ENCODE data around the gene SAFB2.

Gene SAFB2

DNA sequence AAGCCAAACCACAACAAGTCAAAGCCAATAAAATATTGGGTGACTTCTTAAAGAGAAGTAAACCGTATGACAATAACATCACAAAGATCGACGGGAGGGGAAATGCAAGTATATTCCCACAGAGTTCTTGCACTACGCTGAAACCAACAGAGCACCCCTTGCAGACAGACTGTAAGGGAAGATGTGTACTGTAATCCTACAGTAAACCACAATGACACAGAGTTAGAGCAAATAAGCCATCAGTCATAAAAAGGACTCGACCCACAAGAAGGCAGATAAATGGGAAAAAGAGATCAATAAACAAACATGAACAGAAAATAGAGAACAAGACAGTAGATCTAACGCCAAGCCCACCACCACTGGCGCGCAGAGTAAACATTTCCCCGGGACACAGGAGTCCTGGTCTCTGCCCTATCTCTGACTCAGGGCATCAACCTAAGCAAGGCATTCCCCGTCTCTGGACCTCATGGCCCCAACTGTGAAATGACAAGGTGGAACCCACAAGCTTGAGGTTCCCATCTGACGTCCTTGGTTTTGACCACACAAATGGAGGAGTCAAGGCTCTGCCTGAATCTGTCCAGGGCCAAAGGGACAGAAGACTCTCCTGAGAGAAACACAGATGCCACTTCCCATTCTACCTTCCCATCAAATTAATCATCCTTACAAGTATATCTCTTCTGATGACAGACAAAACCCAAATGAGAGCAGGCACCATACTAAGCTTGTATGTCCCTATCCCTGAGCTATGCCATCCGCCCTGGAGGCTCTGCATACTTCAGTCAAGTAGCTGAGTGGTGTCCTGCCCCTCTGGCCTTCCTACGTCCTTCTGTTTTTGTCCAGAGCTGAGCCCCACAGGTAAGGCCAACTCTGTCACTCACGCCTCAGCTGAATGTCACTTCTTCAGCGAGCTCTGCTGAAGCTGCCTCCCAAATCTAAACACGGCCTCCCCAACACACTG, 15.0 kb downstream of the SAFB2 start:
- Histone ChIP-seq H3K9ac (ENCODE audit: low read depth, low read length) (no peak overlapping the region), H3K9me3 (ENCODE audit: control insufficient read depth, insufficient read depth, low read length) (no peaks in the 10 kb centered on the region), H3K36me3 (ENCODE audit: insufficient read depth, low read length) (peaks cover 44% of the 10 kb centered on the region), H3K4me1 (ENCODE audit: insufficient read depth, low read length) (no peaks in the 10 kb centered on the region)

DNA sequence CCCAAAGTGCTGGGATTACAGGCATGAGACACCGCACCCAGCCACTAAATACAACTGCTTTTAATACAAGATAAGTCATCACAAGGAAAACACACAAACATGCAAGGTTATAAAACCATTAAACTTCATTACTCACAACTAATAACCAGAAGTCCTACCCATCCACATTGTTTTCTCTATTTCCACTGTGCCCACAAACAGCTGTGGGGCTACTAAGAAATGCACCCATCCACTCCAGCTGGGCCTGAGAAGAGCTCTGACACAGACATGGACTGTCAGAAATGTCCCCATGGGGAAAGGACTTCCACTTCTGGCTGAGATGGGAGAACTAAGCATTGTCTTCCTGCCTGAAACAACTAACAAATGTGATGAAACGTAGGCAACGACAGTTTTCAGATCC, 17.2 kb downstream of the SAFB2 start:
- H3K9ac ChIP-seq (ENCODE audit: low read depth, low read length) = no peak overlapping the region
- H3K4me1 ChIP-seq (ENCODE audit: insufficient read depth, low read length) = no peaks in the 10 kb centered on the region
- H3K36me3 ChIP-seq (ENCODE audit: insufficient read depth, low read length) = peaks cover 41% of the 10 kb centered on the region
- H3K9me3 ChIP-seq (ENCODE audit: control insufficient read depth, insufficient read depth, low read length) = no peaks in the 10 kb centered on the region

DNA sequence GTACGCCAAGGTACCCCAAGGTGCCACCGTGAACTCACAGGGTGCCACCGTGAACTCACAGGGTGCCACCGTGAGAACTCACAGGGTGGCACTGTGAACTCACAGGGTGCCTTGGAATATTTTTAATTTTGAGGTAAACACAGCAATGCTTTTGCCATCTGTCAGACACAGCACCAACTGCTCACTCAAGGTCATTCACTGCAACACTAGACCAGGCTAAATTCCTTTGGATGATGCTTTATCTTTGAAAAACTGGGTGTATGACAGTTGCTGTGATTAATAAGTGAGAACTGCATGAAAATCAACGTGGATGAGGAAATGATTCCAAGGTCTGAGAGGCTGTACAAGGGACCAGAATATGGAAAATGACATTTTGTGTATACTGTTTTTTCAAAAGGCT, 18.9 kb downstream of the SAFB2 start:
- Histone ChIP-seq H3K9ac (ENCODE audit: low read depth, low read length) (no peak overlapping the region), H3K9me3 (ENCODE audit: control insufficient read depth, insufficient read depth, low read length) (no peaks in the 10 kb centered on the region), H3K36me3 (ENCODE audit: insufficient read depth, low read length) (peaks cover 39% of the 10 kb centered on the region), H3K4me1 (ENCODE audit: insufficient read depth, low read length) (no peaks in the 10 kb centered on the region)

DNA sequence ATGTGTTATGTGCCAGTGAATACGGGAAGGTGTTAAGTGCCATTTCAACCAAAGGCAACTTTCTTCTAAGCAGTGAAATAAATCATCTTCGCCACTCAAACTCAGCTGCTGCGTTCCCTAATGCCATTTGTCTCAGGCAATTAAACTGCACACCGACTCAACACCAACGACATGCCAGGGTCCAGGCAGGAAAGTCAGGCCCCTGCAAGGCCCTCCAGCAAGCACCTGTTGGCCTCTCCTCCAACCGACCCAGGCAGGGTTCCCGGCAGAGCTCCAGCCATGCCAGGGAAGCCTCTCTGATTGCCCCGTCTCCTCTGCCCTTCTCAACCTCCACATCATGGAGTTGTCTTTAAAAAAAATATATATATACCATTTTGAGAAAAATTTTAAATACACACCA, 21.8 kb downstream of the SAFB2 start:
- H3K4me1 ChIP-seq (ENCODE audit: insufficient read depth, low read length) = no peaks in the 10 kb centered on the region
- H3K9ac ChIP-seq (ENCODE audit: low read depth, low read length) = no peak overlapping the region
- peaks cover 35% of the 10 kb centered on the region for H3K36me3 ChIP-seq (ENCODE audit: insufficient read depth, low read length)
- no peaks in the 10 kb centered on the region for H3K9me3 ChIP-seq (ENCODE audit: control insufficient read depth, insufficient read depth, low read length)

DNA sequence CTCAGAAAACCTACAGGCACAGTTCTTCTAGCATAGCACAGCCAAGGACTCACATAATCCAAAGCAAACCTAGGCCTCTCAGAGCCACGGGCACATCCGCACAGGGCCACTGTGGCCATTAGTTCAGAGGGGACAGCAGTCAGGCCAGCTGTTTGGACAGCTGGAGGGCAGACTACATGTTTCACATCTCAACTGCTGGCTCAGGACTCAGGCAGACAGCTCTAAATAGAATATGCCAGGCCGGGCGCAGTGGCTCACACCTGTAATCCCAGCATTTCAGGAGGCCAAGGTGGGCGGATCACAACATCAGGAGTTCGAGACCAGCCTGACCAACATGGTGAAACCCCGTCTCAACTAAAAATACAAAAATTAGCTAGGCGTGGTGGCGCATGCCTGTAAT, 26.8 kb downstream of the SAFB2 start:
- H3K9ac ChIP-seq (ENCODE audit: low read depth, low read length) = no peak overlapping the region
- H3K9me3 ChIP-seq (ENCODE audit: control insufficient read depth, insufficient read depth, low read length) = no peaks in the 10 kb centered on the region
- H3K4me1 ChIP-seq (ENCODE audit: insufficient read depth, low read length) = no peaks in the 10 kb centered on the region
- H3K36me3 ChIP-seq (ENCODE audit: insufficient read depth, low read length) = peaks cover 38% of the 10 kb centered on the region

DNA sequence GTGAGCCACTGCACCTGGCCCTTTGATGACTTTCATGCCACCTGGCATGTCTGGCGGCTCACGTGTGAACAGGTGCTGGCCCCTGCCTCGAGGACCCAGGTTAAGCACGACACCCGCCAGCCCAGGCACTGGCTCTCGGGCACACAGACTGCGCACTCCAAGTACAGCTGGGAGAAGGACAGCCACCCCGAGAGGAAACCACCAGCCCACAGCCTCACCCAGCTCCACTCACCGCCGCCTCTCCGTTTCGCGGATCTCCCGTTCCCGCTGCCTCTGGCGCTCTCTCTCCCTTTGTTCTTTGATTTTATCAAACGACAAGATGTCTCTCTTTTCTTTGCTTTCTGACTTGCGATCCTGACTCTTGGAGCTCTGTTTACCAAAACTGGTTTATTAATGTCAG, 27.4 kb downstream of the SAFB2 start:
- Histone ChIP-seq H3K4me1 (ENCODE audit: insufficient read depth, low read length) (no peaks in the 10 kb centered on the region), H3K9me3 (ENCODE audit: control insufficient read depth, insufficient read depth, low read length) (no peaks in the 10 kb centered on the region), H3K36me3 (ENCODE audit: insufficient read depth, low read length) (peaks cover 35% of the 10 kb centered on the region), H3K9ac (ENCODE audit: low read depth, low read length) (no peak overlapping the region)

DNA sequence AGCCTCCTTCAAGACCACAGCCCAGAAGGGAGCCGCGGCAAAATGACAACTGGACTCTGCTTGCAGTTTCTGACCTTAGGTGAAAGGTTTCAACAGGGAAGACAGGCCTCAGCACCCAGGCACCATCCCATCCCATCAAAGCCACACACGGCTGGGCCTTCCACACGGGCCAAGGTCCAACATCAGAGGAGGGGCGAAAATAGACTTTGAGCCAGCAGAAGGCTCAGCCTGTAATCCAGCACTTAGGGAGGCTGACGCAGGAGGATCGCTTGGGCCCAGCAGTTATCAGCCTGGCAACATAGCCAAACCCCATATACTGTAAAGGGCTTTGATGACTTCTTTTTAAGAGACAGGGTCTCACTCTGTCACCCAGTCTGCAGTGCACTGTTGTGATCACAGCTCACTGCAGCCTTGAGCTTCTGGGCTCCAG, 28.0 kb downstream of the SAFB2 start:
- Histone ChIP-seq H3K4me1 (ENCODE audit: insufficient read depth, low read length) (no peaks in the 10 kb centered on the region), H3K9me3 (ENCODE audit: control insufficient read depth, insufficient read depth, low read length) (no peaks in the 10 kb centered on the region), H3K36me3 (ENCODE audit: insufficient read depth, low read length) (peaks cover 33% of the 10 kb centered on the region), H3K9ac (ENCODE audit: low read depth, low read length) (no peak overlapping the region)

DNA sequence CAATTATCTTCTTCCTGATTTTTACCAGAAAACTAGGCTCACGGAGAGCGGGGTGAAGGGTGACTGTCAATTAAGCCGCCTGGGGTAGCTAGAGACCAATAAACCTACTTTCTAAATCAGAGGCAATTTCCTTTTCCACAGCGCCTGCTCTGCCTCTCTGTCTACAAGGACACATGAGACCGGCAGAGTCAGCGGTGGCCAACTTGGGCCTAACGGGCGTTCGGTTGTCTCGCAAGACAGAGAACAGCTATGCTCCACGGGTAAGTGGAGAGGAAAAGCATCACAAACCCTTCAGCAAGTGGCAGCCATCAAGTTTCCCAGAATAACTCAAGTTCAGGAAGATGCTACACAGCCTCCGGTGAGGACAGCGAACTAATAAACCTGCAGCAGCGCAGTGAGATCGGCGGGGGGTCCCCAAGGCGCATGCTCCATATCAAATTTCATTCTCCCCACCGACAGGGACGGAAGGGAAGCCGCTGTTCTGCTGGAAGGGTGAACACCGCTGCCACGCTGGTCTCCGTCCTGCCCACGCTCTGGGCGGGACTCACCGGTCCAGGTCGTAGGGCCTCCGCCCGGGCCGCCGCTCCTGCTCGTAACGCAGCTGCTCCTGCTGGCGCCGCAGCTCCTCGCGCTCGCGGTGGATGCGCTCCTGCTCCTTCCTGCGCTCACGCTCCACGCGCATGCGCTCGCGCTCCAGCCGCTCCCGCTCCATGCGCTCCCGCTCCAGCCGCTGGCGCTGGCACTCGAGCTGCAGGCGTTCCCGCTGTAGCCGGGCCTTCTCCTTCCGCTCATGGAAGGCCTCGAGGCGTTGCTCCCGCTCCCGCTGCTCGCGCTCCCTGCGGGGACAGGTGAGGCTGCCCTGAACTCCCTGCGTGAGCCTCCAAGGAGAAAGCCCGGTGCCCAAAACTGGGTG, 29.0 kb downstream of the SAFB2 start:
- Histone ChIP-seq H3K9me3 (ENCODE audit: control insufficient read depth, insufficient read depth, low read length) (no peaks in the 10 kb centered on the region), H3K36me3 (ENCODE audit: insufficient read depth, low read length) (peaks cover 26% of the 10 kb centered on the region), H3K4me1 (ENCODE audit: insufficient read depth, low read length) (no peaks in the 10 kb centered on the region), H3K9ac (ENCODE audit: low read depth, low read length) (no peak overlapping the region)

DNA sequence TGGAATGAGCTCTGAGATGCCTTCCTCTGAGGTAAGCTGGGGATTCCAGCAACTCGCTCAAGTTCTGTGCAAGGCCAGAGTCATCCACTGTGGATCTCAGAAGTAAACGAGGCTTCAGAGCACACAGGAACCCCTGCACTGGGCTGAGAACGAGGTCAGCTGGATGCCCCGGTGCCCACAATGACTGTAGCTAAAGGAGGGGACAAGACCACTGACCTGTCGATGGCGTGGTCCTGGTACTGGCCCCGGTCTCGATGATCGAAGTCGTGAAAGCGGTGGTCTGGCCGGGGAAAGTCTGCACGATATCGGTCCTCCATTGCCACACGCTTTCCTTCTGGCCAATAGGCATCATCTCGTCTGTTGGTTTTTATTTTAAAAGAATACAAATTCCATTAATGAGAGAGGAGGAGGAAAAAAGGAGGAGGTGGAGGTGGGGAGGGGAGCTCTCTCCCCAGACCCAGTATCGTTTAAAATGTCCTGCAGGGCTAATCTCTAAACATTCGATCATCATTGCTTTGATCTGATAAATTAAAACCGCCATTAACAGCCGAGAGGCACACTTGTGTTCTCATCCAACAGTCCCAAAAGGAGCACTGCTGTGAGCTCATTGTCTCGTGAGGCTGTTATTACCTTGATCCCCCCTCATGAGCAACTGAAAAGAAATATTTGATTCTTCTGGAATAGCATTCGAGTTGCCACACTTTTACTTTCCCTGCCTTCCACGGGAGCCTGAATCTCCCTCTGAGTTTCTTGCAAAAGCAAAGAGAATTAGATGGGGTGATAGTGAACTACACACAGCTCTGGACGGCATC, 29.8 kb downstream of the SAFB2 start:
- H3K36me3 ChIP-seq (ENCODE audit: insufficient read depth, low read length) = peaks cover 23% of the 10 kb centered on the region
- no peaks in the 10 kb centered on the region for H3K9me3 ChIP-seq (ENCODE audit: control insufficient read depth, insufficient read depth, low read length)
- H3K9ac ChIP-seq (ENCODE audit: low read depth, low read length) = no peak overlapping the region
- no peaks in the 10 kb centered on the region for H3K4me1 ChIP-seq (ENCODE audit: insufficient read depth, low read length)

DNA sequence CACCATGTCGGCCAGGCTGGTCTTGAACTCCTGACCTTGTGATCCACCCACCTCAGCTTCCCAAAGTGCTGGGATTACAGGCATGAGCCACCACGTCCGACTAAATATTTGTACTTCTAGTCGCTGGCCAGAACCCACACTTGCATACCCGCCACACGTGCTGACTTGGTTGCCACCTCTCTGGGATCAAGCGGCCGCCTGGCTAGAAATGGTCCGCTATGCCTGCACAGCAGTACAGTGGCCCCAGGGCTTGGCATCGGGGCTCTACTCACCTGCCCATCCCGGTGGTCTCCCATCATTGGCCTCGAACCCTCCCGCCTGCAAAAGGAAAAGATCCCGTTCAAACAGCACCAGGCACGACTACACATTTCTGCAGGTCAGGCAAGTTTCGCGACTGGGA, 31.1 kb downstream of the SAFB2 start:
- peaks cover 19% of the 10 kb centered on the region for H3K36me3 ChIP-seq (ENCODE audit: insufficient read depth, low read length)
- no peaks in the 10 kb centered on the region for H3K9me3 ChIP-seq (ENCODE audit: control insufficient read depth, insufficient read depth, low read length)
- H3K9ac ChIP-seq (ENCODE audit: low read depth, low read length) = no peak overlapping the region
- peaks cover 2% of the 10 kb centered on the region; the same call in 1 of the 2 replicates for H3K4me1 ChIP-seq (ENCODE audit: insufficient read depth, low read length)

DNA sequence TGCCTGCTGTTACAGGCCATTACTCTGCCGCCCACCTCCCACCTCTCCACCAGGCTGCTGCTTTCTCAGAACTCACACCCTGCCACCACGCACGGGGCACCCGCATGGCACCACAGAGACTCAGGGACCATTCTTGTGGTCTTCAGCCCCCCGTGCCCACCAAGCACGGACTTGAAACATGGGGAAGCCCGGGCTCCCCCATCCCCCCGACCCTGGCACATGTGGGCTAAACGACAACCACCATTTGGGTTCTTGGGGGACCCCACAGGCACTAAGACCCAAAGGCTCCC, 31.8 kb downstream of the SAFB2 start:
- Histone ChIP-seq H3K9me3 (ENCODE audit: control insufficient read depth, insufficient read depth, low read length) (no peaks in the 10 kb centered on the region), H3K4me1 (ENCODE audit: insufficient read depth, low read length) (peaks cover 6% of the 10 kb centered on the region; the same call in 1 of the 2 replicates), H3K36me3 (ENCODE audit: insufficient read depth, low read length) (peaks cover 19% of the 10 kb centered on the region), H3K9ac (ENCODE audit: low read depth, low read length) (no peak overlapping the region)

DNA sequence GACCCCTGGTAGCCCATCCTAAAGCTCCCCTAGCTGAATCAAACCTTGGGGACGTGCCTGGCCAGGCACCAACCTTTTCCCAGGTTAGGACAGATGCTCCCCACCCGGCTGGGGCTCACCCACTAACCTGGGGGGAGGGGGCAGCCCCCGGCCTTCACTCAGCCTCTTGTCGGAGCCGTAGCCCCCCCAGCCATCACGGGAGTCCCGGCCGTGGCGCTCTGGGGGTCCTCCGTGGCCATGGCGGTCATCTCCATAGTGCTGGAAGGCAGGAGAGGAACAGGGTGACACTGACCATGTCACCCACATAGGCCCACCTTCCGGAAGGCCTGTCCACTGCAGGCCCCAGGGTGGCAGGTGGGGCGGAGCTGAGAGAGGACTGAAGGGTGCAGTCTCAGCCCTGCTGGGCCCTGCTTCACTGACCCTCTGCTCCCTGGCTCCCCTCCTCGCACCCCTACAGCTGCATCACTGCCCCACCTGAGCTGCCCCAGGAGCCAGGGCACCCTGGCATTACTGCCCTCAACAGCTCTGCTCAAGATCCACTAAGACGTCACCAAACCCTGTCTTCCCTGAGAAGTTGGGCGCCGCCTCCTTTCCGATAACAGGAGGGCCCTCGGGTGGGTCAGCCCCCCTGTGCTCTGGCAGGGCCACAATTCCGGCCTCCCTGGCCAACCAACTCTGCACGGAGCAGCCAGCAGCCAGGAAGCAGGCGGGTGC, 32.3 kb downstream of the SAFB2 start:
- H3K36me3 ChIP-seq (ENCODE audit: insufficient read depth, low read length) = peaks cover 17% of the 10 kb centered on the region
- H3K9ac ChIP-seq (ENCODE audit: low read depth, low read length) = no peak overlapping the region
- H3K4me1 ChIP-seq (ENCODE audit: insufficient read depth, low read length) = peaks cover 10% of the 10 kb centered on the region; the same call in 1 of the 2 replicates
- H3K9me3 ChIP-seq (ENCODE audit: control insufficient read depth, insufficient read depth, low read length) = no peaks in the 10 kb centered on the region

DNA sequence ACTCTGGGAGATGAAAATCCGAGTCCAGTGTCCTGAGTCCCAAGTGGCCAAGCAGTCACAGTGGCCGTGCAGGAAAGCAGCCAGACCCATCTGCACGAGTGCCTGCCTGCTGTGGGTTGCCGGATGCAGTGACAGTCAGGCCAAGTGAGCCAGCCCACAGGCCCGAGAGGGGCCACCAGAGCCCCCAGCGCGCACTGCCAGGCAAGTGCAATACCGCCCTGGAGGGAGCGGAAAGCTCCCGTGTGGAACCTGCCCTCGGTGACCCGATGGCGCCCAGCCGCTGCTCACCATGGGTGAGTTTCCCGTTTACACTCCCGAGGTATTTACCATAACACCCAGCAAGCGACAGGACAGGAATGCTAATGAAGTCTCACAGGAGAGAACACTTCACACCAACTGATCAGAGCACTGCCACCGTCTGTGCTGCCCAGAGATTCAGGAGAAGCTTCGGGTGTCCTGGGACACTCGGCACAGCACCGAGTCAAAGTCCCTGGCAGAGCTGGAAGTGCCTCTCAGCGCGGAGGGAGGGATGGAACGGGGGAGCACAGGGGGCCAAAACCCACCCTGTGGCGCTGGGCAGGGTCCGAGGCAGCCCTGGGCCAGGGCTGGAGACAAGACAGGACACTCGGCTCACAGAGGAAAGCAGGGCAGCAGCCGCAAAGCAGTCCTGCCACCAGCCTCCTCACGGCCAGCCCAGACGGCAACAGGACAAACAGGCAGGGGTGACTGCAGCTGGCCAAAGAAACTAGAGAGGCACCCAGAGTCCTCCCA, 33.5 kb downstream of the SAFB2 start:
- Histone ChIP-seq H3K9me3 (ENCODE audit: control insufficient read depth, insufficient read depth, low read length) (no peaks in the 10 kb centered on the region), H3K36me3 (ENCODE audit: insufficient read depth, low read length) (peaks cover 16% of the 10 kb centered on the region), H3K4me1 (ENCODE audit: insufficient read depth, low read length) (peaks cover 12% of the 10 kb centered on the region; the same call in 1 of the 2 replicates), H3K9ac (ENCODE audit: low read depth, low read length) (no peak overlapping the region)

All from ES-I3 (cell line).